Head of caudate nucleus (tissue), 42 donors: ENCODE measurements around the gene PQBP1.

Experiments used
- DNase-seq, 42 donors: peaks; one replicate each; pipeline versions ENCODE4 v3.0.0 to v3.0.0-alpha.2; 2020 to 2021; ENCODE audit warnings: mixed read lengths in 7 of 42
- intact Hi-C: fragments of 100-400 bp; cut with DNase I; formaldehyde crosslinking; loops from one replicate; pipeline ENCODE4 v1.15.0; 2022

Gene PQBP1

GRCh38 chrX:48896611-48897011 lies 1.1 kb upstream of the PQBP1 start:
- intact Hi-C loops = loop anchor here (10.0 kb wide), 2 partner anchors 92 to 222 kb away; partner anchors contain the start of gene HDAC6

GRCh38 chrX:48897157-48897624 lies 539 bp upstream of the PQBP1 start:
- peak in 41 of 42 donors; percentile 42 to 83 (median 71) for DNase-seq
- intact Hi-C loops = loop anchor here (10.0 kb wide), 2 partner anchors 92 to 222 kb away; partner anchors contain the start of gene HDAC6

More at GRCh38 chrX:48896611-48897011, 1.1 kb upstream of the PQBP1 start:
- peak in 6 of 42 donors; percentile 11 to 37 (median 27) for DNase-seq

GRCh38 chrX:48899078-48899410 lies 1.3 kb downstream of the PQBP1 start:
- intact Hi-C loops = loop anchor here (10.0 kb wide), 2 partner anchors 94 to 224 kb away; partner anchors contain the start of gene HDAC6
- DNase-seq = no peak

GRCh38 chrX:48901069-48901468 lies 3.3 kb downstream of the PQBP1 start:
- intact Hi-C loops = no loop called here
- no peak for DNase-seq

- DNase-seq = no peak
- intact Hi-C loops = no loop called here
Observed at GRCh38 chrX:48902135-48902534, 4.4 kb downstream of the PQBP1 start.

GRCh38 chrX:48902776-48903175 lies 5.0 kb downstream of the PQBP1 start:
- intact Hi-C loops = no loop called here
- DNase-seq = no peak

- DNase-seq = no peak
- intact Hi-C loops = no loop called here
Observed at GRCh38 chrX:48903290-48903689, 5.6 kb downstream of the PQBP1 start.

GRCh38 chrX:48904180-48904579 lies 6.5 kb downstream of the PQBP1 start:
- no peak for DNase-seq
- intact Hi-C loops = no loop called here

- DNase-seq = no peak
- intact Hi-C loops = no loop called here
Observed at GRCh38 chrX:48904626-48905025, 6.9 kb downstream of the PQBP1 start.

- no peak for DNase-seq
- intact Hi-C loops = no loop called here
Observed at GRCh38 chrX:48905090-48905790, 7.5 kb downstream of the PQBP1 start.

GRCh38 chrX:48908600-48908999 lies 10.9 kb downstream of the PQBP1 start:
- DNase-seq = no peak
- intact Hi-C loops = no loop called here

GRCh38 chrX:48909703-48910294 lies 12.1 kb downstream of the PQBP1 start:
- no peak for DNase-seq
- intact Hi-C loops = no loop called here

GRCh38 chrX:48910926-48911411 lies 13.2 kb downstream of the PQBP1 start:
- intact Hi-C loops = no loop called here
- peak in 1 of 42 donors; percentile 35 for DNase-seq

- intact Hi-C loops = no loop called here
- DNase-seq = peak; percentile 70 to 93 (median 88)
Observed at GRCh38 chrX:48911412-48912182, 13.9 kb downstream of the PQBP1 start, which contains the start of gene SLC35A2. Gene SLC35A2, minus strand, starts transcription at chrX:48911646. Its CDS starts 10 bp downstream, at chrX:48911636.

- no peak for DNase-seq
- intact Hi-C loops = no loop called here
Observed at GRCh38 chrX:48913605-48914366, 16.1 kb downstream of the PQBP1 start.

GRCh38 chrX:48914593-48915493 lies 17.1 kb downstream of the PQBP1 start:
- no peak for DNase-seq
- intact Hi-C loops = no loop called here

- peak; percentile 67 to 93 (median 84) for DNase-seq
- intact Hi-C loops = no loop called here
Observed at GRCh38 chrX:48917139-48918001, 19.6 kb downstream of the PQBP1 start.
